ENCODE results near the gene ACTA1. TPM values are rescaled to one million over a fixed set of nuclear protein-coding genes. Genes with fewer than 3 reads are reported as not detected.

ACTA1 gene
- total RNA-seq, 2 experiments from 2014 or later: not detected

DNA sequence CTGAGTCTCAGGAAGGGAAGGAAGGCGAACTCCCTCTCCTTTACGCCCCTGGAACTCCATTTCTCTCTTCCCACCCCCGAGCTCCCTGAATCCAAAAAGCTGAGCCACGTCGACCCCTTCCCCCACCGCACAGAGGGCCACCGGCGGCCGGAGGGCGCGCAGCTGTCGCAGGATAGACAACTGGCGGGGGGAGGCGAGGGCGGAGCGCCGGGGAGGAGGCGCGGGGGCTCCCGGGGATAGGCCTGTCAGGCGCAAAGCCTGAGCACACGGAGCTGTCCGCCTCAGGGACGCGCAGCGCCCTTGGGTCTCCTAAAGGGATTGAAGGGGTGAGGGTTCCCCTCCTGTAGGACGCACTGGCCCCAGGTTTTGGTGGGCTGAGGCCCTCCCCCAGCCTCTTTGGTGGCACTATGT is 752 bp upstream of the ACTA1 start:
- CTCF ChIA-PET (ENCODE audit: unreplicated experiment): no interaction called here
- BruUV-seq (replicated peaks): no TSS peak
- Histone ChIP-seq H3K36me3 (ENCODE audit: insufficient read depth, low read length) (peaks cover under 1% of the 10 kb centered on the region; the same call in 1 of the 2 replicates), H3K4me2 (ENCODE audit: low read length) (no peak overlapping the region), H3K9me3 (ENCODE audit: low read length) (no peaks in the 10 kb centered on the region), H3K79me2 (ENCODE audit: insufficient read depth, low read depth, low read length) (no peaks in the 10 kb centered on the region), H3K4me3 (ENCODE audit: low read depth, low read length, poor library complexity, severe bottlenecking) (no peak overlapping the region), H3K27ac (ENCODE audit: low read depth, low read length, poor library complexity, severe bottlenecking) (no peak overlapping the region), H2AFZ (ENCODE audit: low read length) (no peak overlapping the region), H3K9me2 (ENCODE audit: insufficient read depth, low read length) (no peaks in the 10 kb centered on the region), H4K20me1 (ENCODE audit: insufficient read depth, low read length) (no peaks in the 10 kb centered on the region), H3K4me1 (ENCODE audit: insufficient read depth, low read length, poor library complexity, severe bottlenecking) (no peaks in the 10 kb centered on the region)
- POLR2A ChIA-PET: no interaction called here
- intact Hi-C loops (cut with micrococcal nuclease; ENCODE audit: unreplicated experiment): no loop called here
- TF ChIP-seq, protein P1, sequence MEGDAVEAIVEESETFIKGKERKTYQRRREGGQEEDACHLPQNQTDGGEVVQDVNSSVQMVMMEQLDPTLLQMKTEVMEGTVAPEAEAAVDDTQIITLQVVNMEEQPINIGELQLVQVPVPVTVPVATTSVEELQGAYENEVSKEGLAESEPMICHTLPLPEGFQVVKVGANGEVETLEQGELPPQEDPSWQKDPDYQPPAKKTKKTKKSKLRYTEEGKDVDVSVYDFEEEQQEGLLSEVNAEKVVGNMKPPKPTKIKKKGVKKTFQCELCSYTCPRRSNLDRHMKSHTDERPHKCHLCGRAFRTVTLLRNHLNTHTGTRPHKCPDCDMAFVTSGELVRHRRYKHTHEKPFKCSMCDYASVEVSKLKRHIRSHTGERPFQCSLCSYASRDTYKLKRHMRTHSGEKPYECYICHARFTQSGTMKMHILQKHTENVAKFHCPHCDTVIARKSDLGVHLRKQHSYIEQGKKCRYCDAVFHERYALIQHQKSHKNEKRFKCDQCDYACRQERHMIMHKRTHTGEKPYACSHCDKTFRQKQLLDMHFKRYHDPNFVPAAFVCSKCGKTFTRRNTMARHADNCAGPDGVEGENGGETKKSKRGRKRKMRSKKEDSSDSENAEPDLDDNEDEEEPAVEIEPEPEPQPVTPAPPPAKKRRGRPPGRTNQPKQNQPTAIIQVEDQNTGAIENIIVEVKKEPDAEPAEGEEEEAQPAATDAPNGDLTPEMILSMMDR (conservative IDR thresholded peaks at IDR 0.05; ENCODE audit: low read length): no peak
- TF ChIP-seq EZH2phosphoT487 (IDR thresholded peaks at IDR 0.05; ENCODE audit: borderline replicate concordance, low read depth, low read length): no peak
- no peak for DNase-seq (ENCODE audit: low spot score)

DNA sequence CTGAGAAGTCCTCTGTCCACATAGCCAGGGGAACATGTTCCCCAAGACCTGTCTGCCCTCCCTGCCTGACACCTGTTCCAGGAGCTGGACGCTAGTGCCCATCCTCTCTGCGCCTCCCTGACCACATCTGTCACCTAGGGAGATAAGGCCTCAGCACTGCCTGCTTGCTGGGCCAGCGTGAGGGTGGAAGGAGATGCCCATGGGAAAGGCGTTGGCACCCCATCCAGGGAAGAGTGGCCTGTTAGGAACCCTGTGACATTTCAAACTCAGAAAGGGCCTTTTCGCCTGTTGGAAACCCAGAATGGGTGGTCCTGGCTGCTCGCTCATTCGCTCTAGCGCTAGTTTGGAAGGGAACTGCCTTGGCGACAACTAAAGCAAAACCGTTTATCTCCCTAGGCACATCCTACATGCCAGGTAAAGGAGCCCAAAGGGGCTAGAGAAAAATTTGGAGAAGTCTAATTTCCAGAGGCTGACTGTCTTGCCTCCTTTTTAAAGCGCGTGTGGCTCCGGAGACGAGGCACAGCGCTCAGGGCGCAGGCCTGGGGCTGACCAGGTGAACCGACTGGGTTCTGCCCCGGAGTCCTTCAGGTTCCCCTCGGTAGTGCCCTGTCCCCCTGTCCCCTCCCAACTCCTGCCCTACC is 410 bp downstream of the ACTA1 start:
- no peaks in the 10 kb centered on the region for H3K9me2 ChIP-seq (ENCODE audit: insufficient read depth, low read length)
- no TSS peak for BruUV-seq (replicated peaks)
- no peaks in the 10 kb centered on the region for H3K36me3 ChIP-seq (ENCODE audit: insufficient read depth, low read length)
- H4K20me1 ChIP-seq (ENCODE audit: insufficient read depth, low read length): no peaks in the 10 kb centered on the region
- TF ChIP-seq, protein P1 (conservative IDR thresholded peaks at IDR 0.05; ENCODE audit: low read length): no peak
- TF ChIP-seq EZH2phosphoT487 (IDR thresholded peaks at IDR 0.05; ENCODE audit: borderline replicate concordance, low read depth, low read length): no peak
- H3K4me3 ChIP-seq (ENCODE audit: low read depth, low read length, poor library complexity, severe bottlenecking): no peak overlapping the region
- ChIA-PET CTCF (ENCODE audit: unreplicated experiment) (no interaction called here), POLR2A (no interaction called here)
- peaks cover 10% of the 10 kb centered on the region for H3K4me1 ChIP-seq (ENCODE audit: insufficient read depth, low read length, poor library complexity, severe bottlenecking)
- no peak for DNase-seq (ENCODE audit: low spot score)
- H3K4me2 ChIP-seq (ENCODE audit: low read length): no peak overlapping the region
- no peak overlapping the region for H2AFZ ChIP-seq (ENCODE audit: low read length)
- H3K27ac ChIP-seq (ENCODE audit: low read depth, low read length, poor library complexity, severe bottlenecking): no peak overlapping the region
- H3K79me2 ChIP-seq (ENCODE audit: insufficient read depth, low read depth, low read length): no peaks in the 10 kb centered on the region
- no peaks in the 10 kb centered on the region for H3K9me3 ChIP-seq (ENCODE audit: low read length)
- intact Hi-C loops (cut with micrococcal nuclease; ENCODE audit: unreplicated experiment): no loop called here

DNA sequence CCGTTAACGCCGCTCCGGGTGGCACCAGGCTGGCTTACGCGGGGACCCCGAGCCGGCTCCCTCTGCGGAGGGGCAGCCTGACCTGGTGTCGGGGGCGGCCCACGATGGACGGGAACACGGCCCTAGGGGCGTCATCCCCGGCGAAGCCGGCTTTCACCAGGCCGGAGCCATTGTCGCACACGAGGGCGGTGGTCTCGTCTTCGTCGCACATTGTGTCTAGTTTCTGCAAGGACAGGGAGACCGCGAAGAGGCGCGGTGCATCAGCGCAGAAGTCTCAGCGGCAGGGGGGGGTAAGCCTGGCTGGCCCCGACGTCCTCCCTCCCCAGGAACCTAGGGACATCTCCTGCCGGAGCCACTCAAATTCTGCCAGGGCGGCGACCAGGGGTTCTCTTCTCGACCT is 989 bp downstream of the ACTA1 start:
- Histone ChIP-seq H3K9me3 (ENCODE audit: low read length) (no peaks in the 10 kb centered on the region), H4K20me1 (ENCODE audit: insufficient read depth, low read length) (no peaks in the 10 kb centered on the region), H3K36me3 (ENCODE audit: insufficient read depth, low read length) (no peaks in the 10 kb centered on the region), H3K27ac (ENCODE audit: low read depth, low read length, poor library complexity, severe bottlenecking) (no peak overlapping the region), H3K4me2 (ENCODE audit: low read length) (no peak overlapping the region), H3K4me3 (ENCODE audit: low read depth, low read length, poor library complexity, severe bottlenecking) (no peak overlapping the region), H3K9me2 (ENCODE audit: insufficient read depth, low read length) (no peaks in the 10 kb centered on the region), H3K4me1 (ENCODE audit: insufficient read depth, low read length, poor library complexity, severe bottlenecking) (peaks cover 16% of the 10 kb centered on the region), H3K79me2 (ENCODE audit: insufficient read depth, low read depth, low read length) (no peaks in the 10 kb centered on the region), H2AFZ (ENCODE audit: low read length) (no peak overlapping the region)
- ChIA-PET CTCF (ENCODE audit: unreplicated experiment) (no interaction called here), POLR2A (no interaction called here)
- TF ChIP-seq EZH2phosphoT487 (IDR thresholded peaks at IDR 0.05; ENCODE audit: borderline replicate concordance, low read depth, low read length): no peak
- TF ChIP-seq, protein P1 (conservative IDR thresholded peaks at IDR 0.05; ENCODE audit: low read length): no peak
- DNase-seq (ENCODE audit: low spot score): no peak
- no TSS peak for BruUV-seq (replicated peaks)
- intact Hi-C loops (cut with micrococcal nuclease; ENCODE audit: unreplicated experiment): no loop called here

Measured in OCI-LY7 (cell line).